Type B pancreatic cell (in vitro differentiated cells): Measurements from ENCODE around the gene BAD. TPM values are rescaled to one million over a fixed set of nuclear protein-coding genes. Genes with fewer than 3 reads are reported as not detected.

Source experiments
- DNase-seq: peaks from one replicate; pipeline ENCODE4 v3.0.0; 2021; ENCODE audit warnings: mixed read lengths; ENCODE audit not compliant: unreplicated experiment; ENCODE audit errors: extremely low spot score
- H3K27ac Mint-ChIP-seq: 2 replicates; pipeline ENCODE4 v1.8.0; 2021; ENCODE audit warnings: mild to moderate bottlenecking, mixed read lengths
- H3K27me3 Mint-ChIP-seq: 2 replicates; pipeline ENCODE4 v1.8.0; 2021; ENCODE audit warnings: mixed read lengths
- H3K36me3 Mint-ChIP-seq: 2 replicates; pipeline ENCODE4 v1.8.0; 2021; ENCODE audit warnings: mixed read lengths
- H3K4me1 Mint-ChIP-seq: one replicate; pipeline ENCODE4 v1.8.0; 2021; ENCODE audit warnings: mixed read lengths; ENCODE audit not compliant: unreplicated experiment
- H3K4me3 Mint-ChIP-seq: 2 replicates; pipeline ENCODE4 v1.8.0; 2021; ENCODE audit warnings: mild to moderate bottlenecking, mixed read lengths
- H3K9me3 Mint-ChIP-seq: 2 replicates; pipeline ENCODE4 v1.8.0; 2021; ENCODE audit warnings: mixed read lengths
- CTCF ChIP-seq: fragments of 200-600 bp; sonication (generic); conservative IDR thresholded peaks from 2 replicates; pipeline ENCODE4 v1.5.0; 2021; ENCODE audit warnings: antibody characterized with exemption, mild to moderate bottlenecking
- total RNA-seq: library from RNA; stranded (reverse); gene quantifications from 2 replicates; pipeline ENCODE4 v1.2.1, GENCODE V29; 2021; ENCODE audit warnings: low replicate concordance

BAD gene
- total RNA-seq, 1 donor from 2014 or later = 48.7 TPM

- no peak for TF ChIP-seq CTCF
- no peaks in the 10 kb centered on the region for H3K36me3 Mint-ChIP-seq
- no peak for DNase-seq
- H3K4me1 Mint-ChIP-seq = peaks cover 6% of the 10 kb centered on the region
- H3K27me3 Mint-ChIP-seq = peaks cover 74% of the 10 kb centered on the region
- H3K27ac Mint-ChIP-seq = no peak overlapping the region
- peak overlapping the region; percentile 73 for H3K4me3 Mint-ChIP-seq
- H3K9me3 Mint-ChIP-seq = no peaks in the 10 kb centered on the region
These were observed 14.7 kb upstream of the BAD start for GRCh38 chr11:64298966-64299846.

- Mint-ChIP-seq H3K4me1 (peaks cover 4% of the 10 kb centered on the region), H3K9me3 (no peaks in the 10 kb centered on the region), H3K4me3 (peak overlapping the region; percentile 5), H3K27me3 (peaks cover 88% of the 10 kb centered on the region), H3K27ac (no peak overlapping the region), H3K36me3 (no peaks in the 10 kb centered on the region)
- no peak for TF ChIP-seq CTCF
- no peak for DNase-seq
These were observed 13.4 kb upstream of the BAD start for GRCh38 chr11:64297699-64298358.

GRCh38 chr11:64296830-64297698 lies 12.6 kb upstream of the BAD start:
- H3K36me3 Mint-ChIP-seq = no peaks in the 10 kb centered on the region
- H3K27ac Mint-ChIP-seq = no peak overlapping the region
- H3K4me3 Mint-ChIP-seq = peak overlapping the region; percentile 5
- DNase-seq = no peak
- peaks cover 4% of the 10 kb centered on the region for H3K4me1 Mint-ChIP-seq
- H3K9me3 Mint-ChIP-seq = no peaks in the 10 kb centered on the region
- TF ChIP-seq CTCF = no peak
- H3K27me3 Mint-ChIP-seq = peaks cover 93% of the 10 kb centered on the region

- no peak overlapping the region for H3K27ac Mint-ChIP-seq
- H3K27me3 Mint-ChIP-seq = peaks cover 89% of the 10 kb centered on the region
- H3K4me1 Mint-ChIP-seq = peaks cover 4% of the 10 kb centered on the region
- no peak for DNase-seq
- no peaks in the 10 kb centered on the region for H3K36me3 Mint-ChIP-seq
- TF ChIP-seq CTCF = no peak
- no peak overlapping the region for H3K4me3 Mint-ChIP-seq
- H3K9me3 Mint-ChIP-seq = no peaks in the 10 kb centered on the region
These were observed 11.8 kb upstream of the BAD start for GRCh38 chr11:64296236-64296635.

GRCh38 chr11:64295760-64296159 lies 11.3 kb upstream of the BAD start:
- Mint-ChIP-seq H3K27ac (no peak overlapping the region), H3K36me3 (peaks cover under 1% of the 10 kb centered on the region), H3K4me1 (peaks cover 4% of the 10 kb centered on the region), H3K4me3 (no peak overlapping the region), H3K9me3 (no peaks in the 10 kb centered on the region), H3K27me3 (peaks cover 88% of the 10 kb centered on the region)
- DNase-seq = no peak
- no peak for TF ChIP-seq CTCF
